Measurements from ENCODE around the gene DYSF.
"Not testable (repeated sequence)": the region's sequence is repeated elsewhere in the genome, so short reads cannot be mapped to it uniquely, and the experiment has no call there.

The DYSF gene

GRCh38 chr2:71486881-71487640 lies 33.7 kb downstream of the DYSF start:
- Histone ChIP-seq H3K9me3 (ENCODE audit: severe bottlenecking) (no peaks in the 10 kb centered on the region), H3K4me1 (ENCODE audit: insufficient read depth, poor library complexity, severe bottlenecking) (no peaks in the 10 kb centered on the region), H3K27me3 (ENCODE audit: insufficient read depth, poor library complexity, severe bottlenecking) (no peaks in the 10 kb centered on the region), H3K27ac (ENCODE audit: poor library complexity, severe bottlenecking) (no peak overlapping the region), H3K4me3 (ENCODE audit: severe bottlenecking) (no peak overlapping the region), H3K36me3 (ENCODE audit: low read depth) (no peaks in the 10 kb centered on the region)
- DNase-seq (ENCODE audit: low spot score) (no peak), ATAC-seq (ENCODE audit: low read depth) (no peak)
- TF ChIP-seq CTCF (IDR thresholded peaks at IDR 0.05; ENCODE audit: poor library complexity, severe bottlenecking): no peak

- not testable (repeated sequence) for H3K27ac ChIP-seq (ENCODE audit: poor library complexity, severe bottlenecking); H3K4me1 ChIP-seq (ENCODE audit: insufficient read depth, poor library complexity, severe bottlenecking); H3K4me3 ChIP-seq (ENCODE audit: severe bottlenecking); H3K27me3 ChIP-seq (ENCODE audit: insufficient read depth, poor library complexity, severe bottlenecking); DNase-seq (ENCODE audit: low spot score); ATAC-seq (ENCODE audit: low read depth); H3K9me3 ChIP-seq (ENCODE audit: severe bottlenecking); H3K36me3 ChIP-seq (ENCODE audit: low read depth)
These were observed 38.2 kb downstream of the DYSF start for GRCh38 chr2:71491551-71491950.

- H3K4me1 ChIP-seq (ENCODE audit: insufficient read depth, poor library complexity, severe bottlenecking): no peaks in the 10 kb centered on the region
- DNase-seq (ENCODE audit: low spot score) (no peak), ATAC-seq (ENCODE audit: low read depth) (no peak)
- no peak overlapping the region for H3K27ac ChIP-seq (ENCODE audit: poor library complexity, severe bottlenecking)
- H3K36me3 ChIP-seq (ENCODE audit: low read depth): no peaks in the 10 kb centered on the region
- no peak for TF ChIP-seq CTCF (IDR thresholded peaks at IDR 0.05; ENCODE audit: poor library complexity, severe bottlenecking)
- no peaks in the 10 kb centered on the region for H3K27me3 ChIP-seq (ENCODE audit: insufficient read depth, poor library complexity, severe bottlenecking)
- no peak overlapping the region for H3K4me3 ChIP-seq (ENCODE audit: severe bottlenecking)
- no peaks in the 10 kb centered on the region for H3K9me3 ChIP-seq (ENCODE audit: severe bottlenecking)
These were observed 38.8 kb downstream of the DYSF start for GRCh38 chr2:71492112-71492511.

GRCh38 chr2:71494091-71494490 lies 40.7 kb downstream of the DYSF start:
- peaks cover 13% of the 10 kb centered on the region for H3K4me1 ChIP-seq (ENCODE audit: insufficient read depth, poor library complexity, severe bottlenecking)
- ATAC-seq (ENCODE audit: low read depth): no peak
- DNase-seq (ENCODE audit: low spot score): no peak
- no peaks in the 10 kb centered on the region for H3K27me3 ChIP-seq (ENCODE audit: insufficient read depth, poor library complexity, severe bottlenecking)
- H3K27ac ChIP-seq (ENCODE audit: poor library complexity, severe bottlenecking): no peak overlapping the region
- H3K4me3 ChIP-seq (ENCODE audit: severe bottlenecking): no peak overlapping the region
- no peaks in the 10 kb centered on the region for H3K9me3 ChIP-seq (ENCODE audit: severe bottlenecking)
- H3K36me3 ChIP-seq (ENCODE audit: low read depth): no peaks in the 10 kb centered on the region
- no peak for TF ChIP-seq CTCF (IDR thresholded peaks at IDR 0.05; ENCODE audit: poor library complexity, severe bottlenecking)

- ATAC-seq (ENCODE audit: low read depth) (no peak), DNase-seq (ENCODE audit: low spot score) (no peak)
- Histone ChIP-seq H3K27ac (ENCODE audit: poor library complexity, severe bottlenecking) (no peak overlapping the region), H3K27me3 (ENCODE audit: insufficient read depth, poor library complexity, severe bottlenecking) (no peaks in the 10 kb centered on the region), H3K9me3 (ENCODE audit: severe bottlenecking) (no peaks in the 10 kb centered on the region), H3K4me1 (ENCODE audit: insufficient read depth, poor library complexity, severe bottlenecking) (peaks cover 17% of the 10 kb centered on the region), H3K4me3 (ENCODE audit: severe bottlenecking) (no peak overlapping the region), H3K36me3 (ENCODE audit: low read depth) (no peaks in the 10 kb centered on the region)
- TF ChIP-seq CTCF (IDR thresholded peaks at IDR 0.05; ENCODE audit: poor library complexity, severe bottlenecking): no peak
These were observed 41.3 kb downstream of the DYSF start for GRCh38 chr2:71494523-71495155.

Data from RWPE2 (cell line).